Stomach (tissue), 4 donors: ENCODE data around the gene CISD3.

Experiments
- POLR2A ChIP-seq, 4 donors: fragments of 450-650 bp; IDR thresholded peaks; one replicate each; pipeline ENCODE4 v1.6.1; 2016; ENCODE audit warnings: antibody characterized with exemption in 4 of 4, control low read depth in 2 of 4, mild to moderate bottlenecking in 1 of 4, moderate library complexity in 1 of 4
- POLR2AphosphoS5 ChIP-seq, 3 donors: sonication (generic); formaldehyde crosslinking; IDR thresholded peaks; one replicate each; pipeline ENCODE4 v1.6.1; 2016; ENCODE audit warnings: antibody characterized with exemption in 3 of 3
- TF ChIP-seq, protein P1 (sequence below), 7 experiments: fragments of 450-650 bp in 4 of 7; fragments of 200-600 bp in 3 of 7; sonication (generic) in 3 of 7; IDR thresholded peaks; one replicate each; pipeline ENCODE4 v1.5.1; 2016 to 2019; ENCODE audit warnings: antibody characterized with exemption in 7 of 7, control low read depth in 2 of 7, mild to moderate bottlenecking in 1 of 7

DNA sequence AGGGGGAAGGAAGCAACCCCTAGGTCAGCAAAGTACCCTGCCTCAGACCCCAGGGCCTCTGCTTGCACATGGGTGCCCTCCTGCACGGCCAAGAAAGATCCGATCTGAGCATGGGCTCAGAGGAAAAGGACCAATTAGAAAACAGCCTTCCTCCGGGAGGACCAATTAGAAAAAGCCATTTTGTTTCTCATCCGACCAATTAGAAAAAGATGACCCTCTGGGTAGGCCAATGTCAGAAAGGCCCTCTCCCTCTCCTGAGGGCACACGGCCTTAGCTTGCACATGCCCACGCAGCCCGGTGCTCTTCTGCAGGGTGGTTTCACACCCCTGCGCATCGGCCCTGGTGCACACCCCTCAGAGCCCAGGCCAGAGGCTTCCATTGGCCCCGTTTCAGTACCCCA, 5.1 kb upstream of the CISD3 start:
- TF ChIP-seq POLR2A (IDR thresholded peaks at IDR 0.05) = no peak
- TF ChIP-seq POLR2AphosphoS5 (IDR thresholded peaks at IDR 0.05) = no peak
- TF ChIP-seq, protein P1, sequence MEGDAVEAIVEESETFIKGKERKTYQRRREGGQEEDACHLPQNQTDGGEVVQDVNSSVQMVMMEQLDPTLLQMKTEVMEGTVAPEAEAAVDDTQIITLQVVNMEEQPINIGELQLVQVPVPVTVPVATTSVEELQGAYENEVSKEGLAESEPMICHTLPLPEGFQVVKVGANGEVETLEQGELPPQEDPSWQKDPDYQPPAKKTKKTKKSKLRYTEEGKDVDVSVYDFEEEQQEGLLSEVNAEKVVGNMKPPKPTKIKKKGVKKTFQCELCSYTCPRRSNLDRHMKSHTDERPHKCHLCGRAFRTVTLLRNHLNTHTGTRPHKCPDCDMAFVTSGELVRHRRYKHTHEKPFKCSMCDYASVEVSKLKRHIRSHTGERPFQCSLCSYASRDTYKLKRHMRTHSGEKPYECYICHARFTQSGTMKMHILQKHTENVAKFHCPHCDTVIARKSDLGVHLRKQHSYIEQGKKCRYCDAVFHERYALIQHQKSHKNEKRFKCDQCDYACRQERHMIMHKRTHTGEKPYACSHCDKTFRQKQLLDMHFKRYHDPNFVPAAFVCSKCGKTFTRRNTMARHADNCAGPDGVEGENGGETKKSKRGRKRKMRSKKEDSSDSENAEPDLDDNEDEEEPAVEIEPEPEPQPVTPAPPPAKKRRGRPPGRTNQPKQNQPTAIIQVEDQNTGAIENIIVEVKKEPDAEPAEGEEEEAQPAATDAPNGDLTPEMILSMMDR (IDR thresholded peaks at IDR 0.05) = no peak
